NCI-H748 (cell line): ENCODE results near the gene RNF207.
"Not testable (repeated sequence)": the region's sequence is repeated elsewhere in the genome, so short reads cannot be mapped to it uniquely, and the experiment has no call there.

ENCODE experiments used
- DNase-seq: peaks from one replicate; lab custom pipeline; 2025; ENCODE audit not compliant: unreplicated experiment; lab: John Stamatoyannopoulos, UW

RNF207 gene

GRCh38 chr1:6199298-6200187, 6.4 kb upstream of the RNF207 start, which contains the start of gene RPL22:
TSS of gene RPL22 (minus strand) at chr1:6199595. CDS start at chr1:6199573, 22 bp downstream.
- DNase-seq, result peak; percentile 98

GRCh38 chr1:6200188-6200809, 5.6 kb upstream of the RNF207 start:
- no peak for DNase-seq

- DNase-seq, result no peak
These were observed 3.7 kb upstream of the RNF207 start for GRCh38 chr1:6202256-6202655.

DNA sequence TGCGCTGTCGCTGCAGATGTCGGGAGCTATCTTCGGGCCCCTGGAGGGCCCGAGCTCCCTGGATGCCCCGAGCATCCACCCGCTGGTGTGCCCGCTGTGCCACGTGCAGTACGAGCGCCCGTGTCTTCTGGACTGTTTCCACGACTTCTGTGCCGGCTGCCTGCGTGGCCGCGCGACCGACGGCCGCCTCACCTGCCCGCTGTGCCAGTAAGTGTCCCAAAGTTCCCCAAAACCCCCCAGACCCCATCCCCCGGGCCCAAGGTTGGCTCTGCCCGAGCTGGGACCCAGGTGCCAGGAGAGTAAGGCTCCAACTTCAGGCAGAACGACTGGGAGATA, 569 bp downstream of the RNF207 start:
- no peak for DNase-seq

DNA sequence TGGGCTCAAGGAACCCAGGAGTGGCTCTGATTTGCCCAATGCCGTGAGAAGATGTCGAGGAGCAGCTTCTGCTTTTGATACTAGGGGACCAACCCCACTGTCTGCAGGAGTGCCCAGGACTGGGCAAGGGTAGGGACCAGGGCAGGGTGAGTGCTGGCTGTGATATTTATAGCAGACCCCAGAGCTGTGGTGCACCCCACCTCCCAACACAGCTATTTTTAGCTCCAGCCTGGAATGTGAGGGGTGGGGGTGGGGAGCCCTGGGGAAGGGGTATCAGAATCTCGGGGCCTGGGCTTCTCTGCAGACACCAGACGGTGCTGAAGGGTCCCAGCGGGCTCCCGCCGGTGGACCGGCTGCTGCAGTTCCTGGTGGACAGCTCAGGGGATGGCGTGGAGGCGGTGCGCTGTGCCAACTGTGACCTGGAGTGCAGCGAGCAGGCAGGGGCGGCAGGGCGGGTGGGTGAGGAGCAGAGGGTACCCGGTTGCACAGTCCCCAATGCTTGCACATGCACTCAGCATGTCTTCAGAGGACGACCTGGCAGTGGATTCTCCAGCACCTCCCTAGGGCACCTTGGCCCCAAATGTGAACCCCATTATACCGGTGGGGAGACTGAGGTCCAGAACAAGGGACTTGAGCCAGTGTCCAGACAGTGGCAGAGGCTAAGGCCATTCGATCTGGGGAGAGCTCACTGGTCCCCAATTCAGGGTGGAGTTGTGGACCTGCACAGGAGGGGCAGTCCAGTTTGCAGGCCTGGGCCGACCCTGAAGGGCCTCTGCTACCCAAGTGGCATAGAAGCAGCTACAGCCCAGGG, 1.4 kb downstream of the RNF207 start:
- no peak for DNase-seq

GRCh38 chr1:6207921-6208320, 2.0 kb downstream of the RNF207 start:
- no peak for DNase-seq

- no peak for DNase-seq
These were observed 3.1 kb downstream of the RNF207 start for GRCh38 chr1:6208723-6209660.

DNA sequence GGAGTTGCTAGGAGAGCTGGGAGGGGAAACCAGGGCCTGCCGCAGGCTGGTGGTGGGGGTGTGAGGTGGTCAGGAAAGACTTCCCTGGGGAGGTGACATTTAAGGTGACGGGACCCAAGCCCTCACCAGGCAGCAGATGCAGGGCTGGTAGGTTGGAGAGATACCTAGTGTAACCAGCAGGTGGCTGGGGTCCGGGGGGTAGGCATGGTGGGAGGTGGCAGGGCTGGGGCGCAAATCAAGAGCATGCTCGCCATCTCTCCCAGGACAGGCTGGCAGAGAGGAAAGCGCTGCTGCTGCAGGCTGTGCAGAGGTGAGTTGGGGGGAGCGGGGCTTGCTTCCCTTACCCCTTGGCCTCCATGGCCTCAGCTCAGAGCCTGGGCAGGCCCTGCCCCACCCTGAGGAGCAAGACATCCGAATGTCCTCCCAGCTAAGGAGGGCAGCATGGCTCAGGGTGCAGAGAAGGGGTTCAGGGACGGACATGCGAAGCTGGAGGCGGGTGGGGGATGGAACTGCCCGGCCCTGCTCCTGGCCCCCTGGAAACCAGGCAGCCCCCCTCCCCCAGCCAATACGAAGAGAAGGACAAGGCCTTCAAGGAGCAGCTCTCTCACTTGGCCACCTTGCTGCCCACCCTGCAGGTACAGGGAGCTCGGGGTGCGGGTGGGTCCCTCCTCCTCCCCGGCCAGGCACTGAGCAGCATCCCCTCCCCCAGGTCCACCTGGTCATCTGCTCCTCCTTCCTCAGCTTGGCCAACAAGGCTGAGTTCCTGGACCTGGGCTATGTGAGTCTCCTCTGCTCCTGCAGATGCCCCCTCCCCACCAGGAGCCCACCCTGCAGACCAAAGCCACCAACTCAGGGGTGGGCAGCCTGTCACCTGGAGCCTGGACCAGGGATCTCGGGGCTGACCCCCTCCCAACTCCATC, 4.0 kb downstream of the RNF207 start:
- no peak for DNase-seq

DNA sequence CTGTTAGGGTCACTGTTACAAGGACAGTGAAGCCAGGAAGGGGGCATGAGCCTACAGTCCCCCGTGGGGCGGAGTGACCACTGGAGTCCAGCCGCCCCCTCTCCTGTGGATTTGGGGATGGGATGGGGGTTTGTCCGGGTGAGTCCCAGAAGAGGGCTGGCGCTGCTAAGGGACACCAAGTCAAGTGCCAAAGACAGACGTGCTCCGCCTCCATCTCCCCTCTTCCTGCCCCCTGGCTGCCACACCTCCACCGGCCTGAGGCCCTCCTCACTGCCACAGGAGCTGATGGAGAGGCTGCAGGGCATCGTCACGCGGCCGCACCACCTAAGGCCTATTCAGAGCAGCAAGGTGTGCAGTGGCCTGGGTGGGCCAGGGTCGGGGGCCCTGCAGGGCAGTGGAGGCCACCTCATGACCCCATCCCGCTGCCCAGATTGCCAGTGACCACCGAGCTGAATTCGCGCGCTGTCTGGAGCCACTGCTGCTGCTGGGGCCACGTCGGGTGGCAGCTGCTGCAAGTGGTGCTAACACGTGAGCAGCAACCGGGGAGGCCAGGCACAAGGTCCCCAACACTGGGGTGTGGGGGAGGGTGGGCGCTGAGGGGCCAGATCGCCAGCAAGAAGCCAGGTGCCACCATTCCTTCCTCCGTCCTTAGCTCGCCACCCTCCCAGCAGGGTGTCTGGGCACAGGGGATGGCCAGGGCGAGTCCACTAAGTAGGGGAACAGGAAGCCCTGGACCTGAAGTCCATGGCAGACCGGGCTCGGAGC, 4.9 kb downstream of the RNF207 start:
- no peak for DNase-seq

DNA sequence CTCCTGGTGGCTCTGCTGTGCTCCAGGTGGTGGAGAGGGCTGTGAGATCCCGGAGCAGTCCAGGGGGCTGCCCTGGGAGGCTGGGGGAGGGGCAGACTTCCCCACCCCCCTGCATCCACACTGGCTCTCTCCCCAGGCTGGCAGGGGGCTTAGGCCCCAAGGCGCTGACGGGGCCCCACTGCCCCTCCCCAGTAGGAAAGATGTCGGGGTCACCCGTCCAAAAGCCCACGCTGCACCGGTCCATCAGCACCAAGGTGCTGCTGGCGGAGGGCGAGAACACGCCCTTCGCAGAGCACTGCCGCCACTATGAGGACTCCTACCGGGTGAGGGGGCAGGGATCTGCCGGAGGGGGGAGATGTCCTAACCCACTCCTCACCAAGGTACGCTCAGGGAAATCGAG, 5.8 kb downstream of the RNF207 start:
- no peak for DNase-seq

DNA sequence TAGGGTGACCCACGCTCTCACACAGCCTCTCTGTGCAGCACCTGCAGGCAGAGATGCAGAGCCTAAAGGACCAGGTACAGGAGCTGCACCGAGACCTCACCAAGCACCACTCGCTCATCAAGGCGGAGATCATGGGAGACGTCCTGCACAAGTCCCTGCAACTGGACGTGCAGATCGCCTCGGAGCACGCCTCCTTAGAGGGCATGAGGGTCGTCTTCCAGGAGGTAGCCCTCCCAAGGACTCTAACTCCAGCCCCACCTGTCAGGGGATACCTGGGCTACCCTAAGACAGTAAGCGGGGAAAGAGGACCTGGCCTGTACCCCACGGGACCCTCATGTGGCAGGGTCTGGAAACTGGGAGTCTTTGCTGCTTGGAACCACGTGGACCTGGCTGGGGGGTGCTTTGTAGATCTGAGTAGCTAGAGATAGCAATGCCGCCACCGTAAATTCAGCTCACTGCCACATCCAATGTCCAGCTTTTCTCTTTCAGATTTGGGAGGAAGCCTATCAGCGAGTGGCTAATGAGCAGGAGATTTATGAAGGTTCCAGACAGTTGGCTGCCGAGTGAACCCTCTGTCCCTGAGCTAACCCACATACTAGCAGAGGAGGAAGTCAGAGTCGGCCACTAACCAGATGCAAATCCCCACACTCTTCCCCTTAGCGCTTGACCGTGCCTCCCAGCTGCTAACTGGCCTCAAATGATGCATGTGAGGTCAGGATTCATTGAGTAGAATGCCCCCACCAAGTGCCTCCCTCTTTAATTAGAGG, 6.5 kb downstream of the RNF207 start:
- no peak for DNase-seq

DNA sequence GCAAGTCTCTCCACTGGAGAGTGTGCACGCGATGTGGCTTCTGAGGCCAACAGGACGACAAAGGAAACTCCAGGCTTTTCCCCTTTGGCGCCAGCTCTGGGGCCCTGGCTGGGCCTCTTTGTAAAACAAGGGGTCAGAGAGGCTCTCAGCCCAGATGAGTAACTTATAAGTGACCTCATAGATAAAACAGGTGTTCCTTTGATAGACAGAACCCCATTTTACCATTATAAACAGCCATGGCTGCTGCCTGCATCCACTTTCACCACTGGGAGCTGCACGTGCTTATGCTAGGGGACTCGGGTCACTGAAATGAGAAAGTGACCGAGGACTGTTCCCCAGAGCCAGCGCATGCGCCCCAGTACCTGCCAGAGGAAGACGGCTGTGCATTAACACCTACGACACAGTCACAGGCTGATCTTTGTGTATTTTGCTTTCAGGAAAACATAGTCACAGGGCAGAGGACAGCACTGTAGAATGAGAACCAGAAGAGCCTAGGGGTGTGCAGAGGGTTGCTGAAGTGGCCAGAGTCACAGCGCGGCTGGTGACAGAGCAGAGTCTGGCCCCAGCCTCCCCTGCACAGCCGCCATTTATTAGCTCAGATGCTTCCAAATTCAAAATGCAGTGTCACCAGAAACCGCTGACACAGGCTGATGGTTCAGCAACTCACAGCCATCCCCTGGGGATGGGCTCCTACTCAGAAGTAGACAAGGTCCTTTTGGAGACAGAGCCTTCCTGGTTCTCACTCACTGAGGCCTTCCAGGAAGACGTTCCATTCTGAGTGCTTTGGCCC, 12.7 kb downstream of the RNF207 start:
- DNase-seq, result no peak

GRCh38 chr1:6219641-6220040, 13.7 kb downstream of the RNF207 start:
- DNase-seq, result not testable (repeated sequence)

DNA sequence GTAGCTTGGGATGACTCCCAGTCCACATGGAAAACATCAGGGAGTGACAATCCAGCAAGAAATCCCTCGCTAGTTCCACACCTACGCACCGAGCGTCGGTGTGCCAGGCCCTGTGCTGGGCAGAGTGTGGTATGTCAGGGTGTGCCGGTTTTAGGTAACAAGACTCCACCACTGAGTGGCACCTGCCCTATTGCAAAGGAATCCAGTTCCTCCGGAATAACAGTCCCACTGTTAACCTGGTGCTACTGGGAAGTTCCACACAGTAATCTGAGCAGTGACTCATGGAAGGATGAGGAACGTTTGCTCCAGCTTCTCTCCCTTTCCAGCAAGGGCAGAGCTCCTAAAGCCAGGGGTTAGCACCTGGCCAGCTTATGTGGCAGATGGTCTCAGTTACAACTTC, 14.3 kb downstream of the RNF207 start:
- no peak for DNase-seq

- DNase-seq, result no peak
These were observed 15.4 kb downstream of the RNF207 start for GRCh38 chr1:6221210-6221784.

GRCh38 chr1:6222636-6223035, 16.7 kb downstream of the RNF207 start:
- DNase-seq, result no peak

GRCh38 chr1:6223617-6224016, 17.7 kb downstream of the RNF207 start:
- DNase-seq, result no peak
